Measurements from ENCODE around the gene CSTF2. TPM values are rescaled to one million over a fixed set of nuclear protein-coding genes. Genes with fewer than 3 reads are reported as not detected.

Gene CSTF2
- polyA plus RNA-seq, 2 of the 4 experiments (the other 2 are of a cell fraction), result 33.2 to 47.0 TPM

GRCh38 chrX:100874325-100874724 lies 54.1 kb downstream of the CSTF2 start, which contains the start of gene NOX1 (continued):
- no peak for TF ChIP-seq REST (IDR thresholded peaks at IDR 0.05)
- TF ChIP-seq E2F6 (IDR thresholded peaks at IDR 0.05; ENCODE audit: borderline replicate concordance, low read depth), result no peak
- TF ChIP-seq TP53 (CRISPR knock-in tag; IDR thresholded peaks at IDR 0.05), result no peak

- no peak overlapping the region for H3K4me3 ChIP-seq
- WGBS (ENCODE audit: missing lambda C conversion rate), result 33% methylated on average over 2 of the region's 2 CpGs
- CTCF ChIA-PET, result no interaction called here
- H3K4me1 ChIP-seq, result peaks cover 8% of the 10 kb centered on the region; the same call in 1 of the 3 replicates
- TF ChIP-seq NFE2L2 (conservative IDR thresholded peaks at IDR 0.05; ENCODE audit: low read length), result no peak
- TF ChIP-seq TP53 (CRISPR knock-in tag; IDR thresholded peaks at IDR 0.05), result no peak
- no peak for TF ChIP-seq BCL3 (IDR thresholded peaks at IDR 0.05)
- no peak for TF ChIP-seq USF2 (IDR thresholded peaks at IDR 0.05)
- no peak for TF ChIP-seq CHD2 (IDR thresholded peaks at IDR 0.05; ENCODE audit: low read length, partially characterized antibody)
- TF ChIP-seq RAD21 (conservative IDR thresholded peaks at IDR 0.05 in 1 of 2, IDR thresholded peaks at IDR 0.05 in 1 of 2), result no peak
- TF ChIP-seq ESRRA (IDR thresholded peaks at IDR 0.05; ENCODE audit: borderline replicate concordance, low read length), result no peak
- no peak for TF ChIP-seq CTCF (IDR thresholded peaks at IDR 0.05)
- TF ChIP-seq FOSB (CRISPR knock-in tag; IDR thresholded peaks at IDR 0.05), result no peak
- TF ChIP-seq REST (IDR thresholded peaks at IDR 0.05), result no peak
- TF ChIP-seq FOXS1 (CRISPR knock-in tag; IDR thresholded peaks at IDR 0.05), result no peak
- TF ChIP-seq HOXB13 (CRISPR knock-in tag; IDR thresholded peaks at IDR 0.05; ENCODE audit: low read depth), result no peak
- no peak for TF ChIP-seq POLR2AphosphoS2 (conservative IDR thresholded peaks at IDR 0.05; ENCODE audit: low read length)
- TF ChIP-seq RARB (CRISPR knock-in tag; IDR thresholded peaks at IDR 0.05), result no peak
- TF ChIP-seq FOSL2 (IDR thresholded peaks at IDR 0.05), result no peak
- TF ChIP-seq FOSL2 (CRISPR knock-in tag; IDR thresholded peaks at IDR 0.05), result no peak
- no peak for TF ChIP-seq SMC3 (IDR thresholded peaks at IDR 0.05)
- no peak for TF ChIP-seq CEBPB (IDR thresholded peaks at IDR 0.05)
- TF ChIP-seq CBX8 (IDR thresholded peaks at IDR 0.05), result no peak
- TF ChIP-seq HES2 (IDR thresholded peaks at IDR 0.05), result no peak
- ATAC-seq, result no peak
- no peak overlapping the region for H3K27ac ChIP-seq
- H3K9me3 ChIP-seq, result no peaks in the 10 kb centered on the region
- FAIRE-seq, result no peak
- no peak overlapping the region for H3K4me2 ChIP-seq
- DNase-seq (ENCODE audit: low read depth in 1 of 2, low spot score in 1 of 2), result peak in 1 of 2 experiments; percentile 26
- POLR2A ChIA-PET, result no interaction called here
These were observed 60.2 kb downstream of the CSTF2 start for GRCh38 chrX:100880368-100880767.
